OCI-LY1 (cell line): ENCODE results near the gene RASA3.

Source experiments
- H2AFZ ChIP-seq: fragments of 200-600 bp; sonication (generic), shearing (Covaris generic); 2 replicates; pipeline ENCODE4 v1.6.0; 2014; ENCODE audit warnings: antibody characterized with exemption, mild to moderate bottlenecking, low read length
- H3F3A ChIP-seq: fragments of 200-600 bp; sonication (generic), shearing (Covaris generic); 2 replicates; pipeline ENCODE4 v1.6.0; 2014; ENCODE audit warnings: mild to moderate bottlenecking, antibody characterized with exemption, low read length, moderate library complexity; ENCODE audit not compliant: insufficient read depth
- H3K27ac ChIP-seq: fragments of 200-600 bp; sonication (generic); 2 replicates; pipeline ENCODE4 v1.5.1; 2014; ENCODE audit warnings: low read length, mixed run types, mild to moderate bottlenecking, low read depth; ENCODE audit not compliant: poor library complexity, severe bottlenecking
- H3K27me3 ChIP-seq: fragments of 200-600 bp; sonication (generic); 2 replicates; pipeline ENCODE4 v1.6.0; 2014; ENCODE audit warnings: antibody characterized with exemption, mild to moderate bottlenecking, low read length, moderate library complexity; ENCODE audit not compliant: insufficient read depth
- H3K36me3 ChIP-seq: fragments of 200-600 bp; sonication (generic); 2 replicates; pipeline ENCODE4 v1.6.1; 2014; ENCODE audit warnings: mild to moderate bottlenecking, antibody characterized with exemption, low read length, moderate library complexity, mixed read lengths; ENCODE audit not compliant: insufficient read depth
- H3K4me1 ChIP-seq: fragments of 200-600 bp; sonication (generic); 2 replicates; pipeline ENCODE4 v1.5.1; 2014; ENCODE audit warnings: mild to moderate bottlenecking, low read length, moderate library complexity; ENCODE audit not compliant: insufficient read depth, severe bottlenecking
- H3K4me2 ChIP-seq: fragments of 200-600 bp; sonication (generic), shearing (Covaris generic); 2 replicates; pipeline ENCODE4 v1.6.1; 2014; ENCODE audit warnings: low read length
- H3K4me3 ChIP-seq: fragments of 200-600 bp; sonication (generic); 2 replicates; pipeline ENCODE4 v1.5.1; 2014; ENCODE audit warnings: low read length, low read depth, mild to moderate bottlenecking, mixed read lengths; ENCODE audit not compliant: poor library complexity, severe bottlenecking
- H3K79me2 ChIP-seq: fragments of 200-600 bp; shearing (Covaris generic); 2 replicates; pipeline ENCODE4 v1.6.1; 2016; ENCODE audit warnings: mixed run types, low read length, mixed read lengths; ENCODE audit not compliant: insufficient read depth
- H3K9ac ChIP-seq: fragments of 200-600 bp; sonication (generic), shearing (Covaris generic); 2 replicates; pipeline ENCODE4 v1.6.1; 2014; ENCODE audit warnings: mild to moderate bottlenecking, low read length, mixed read lengths
- H3K9me2 ChIP-seq: fragments of 200-600 bp; sonication (generic), shearing (Covaris generic); 2 replicates; pipeline ENCODE4 v1.6.1; 2014; ENCODE audit warnings: low read depth, mild to moderate bottlenecking, low read length, mixed read lengths
- H3K9me3 ChIP-seq: fragments of 200-600 bp; shearing (Covaris generic); 2 replicates; pipeline ENCODE4 v1.6.1; 2014; ENCODE audit warnings: low read length, mixed read lengths
- H4K20me1 ChIP-seq: fragments of 200-600 bp; sonication (generic), shearing (Covaris generic); 2 replicates; pipeline ENCODE4 v1.6.0; 2016; ENCODE audit warnings: mild to moderate bottlenecking, low read length; ENCODE audit not compliant: insufficient read depth
- CTCF ChIP-seq: fragments of 200-600 bp; sonication (generic), shearing (Covaris generic); IDR thresholded peaks from 2 replicates; pipeline ENCODE4 v1.5.1; 2017; ENCODE audit warnings: mild to moderate bottlenecking, antibody characterized with exemption, low read length, moderate library complexity, mixed read lengths
- EZH2 ChIP-seq: fragments of 200-600 bp; sonication (generic), shearing (Covaris generic); IDR thresholded peaks from 2 replicates; pipeline ENCODE4 v1.8.0; 2017; ENCODE audit warnings: borderline replicate concordance, mixed run types, mild to moderate bottlenecking, antibody characterized with exemption, low read length, moderate library complexity, mixed read lengths

Gene RASA3

GRCh38 chr13:114131583-114132418 lies 622 bp downstream of the RASA3 start:
- Histone ChIP-seq H3K9me2 (no peaks in the 10 kb centered on the region), H4K20me1 (no peaks in the 10 kb centered on the region), H3K4me2 (peak overlapping the region; percentile 88), H3K79me2 (no peaks in the 10 kb centered on the region), H3K9me3 (no peaks in the 10 kb centered on the region), H2AFZ (no peak overlapping the region), H3K4me1 (peaks cover 41% of the 10 kb centered on the region), H3F3A (peaks cover 8% of the 10 kb centered on the region; the same call in 1 of the 2 replicates), H3K27me3 (peaks cover 4% of the 10 kb centered on the region; the same call in 1 of the 2 replicates), H3K36me3 (no peaks in the 10 kb centered on the region), H3K27ac (no peak overlapping the region), H3K4me3 (peak overlapping the region; percentile 64), H3K9ac (peak overlapping the region; percentile 51)
- no peak for TF ChIP-seq CTCF
- TF ChIP-seq EZH2, result no peak

- H3K9me2 ChIP-seq, result no peaks in the 10 kb centered on the region
- H2AFZ ChIP-seq, result no peak overlapping the region
- no peaks in the 10 kb centered on the region for H3K79me2 ChIP-seq
- H3K27me3 ChIP-seq, result 0 out of 2 replicates have a peak, but pooled peaks cover 4% of the 10 kb centered on the region
- H4K20me1 ChIP-seq, result no peaks in the 10 kb centered on the region
- H3K4me2 ChIP-seq, result peak overlapping the region; percentile 88
- H3K36me3 ChIP-seq, result no peaks in the 10 kb centered on the region
- no peaks in the 10 kb centered on the region for H3K9me3 ChIP-seq
- H3F3A ChIP-seq, result peaks cover 8% of the 10 kb centered on the region; the same call in 1 of the 2 replicates
- no peak for TF ChIP-seq CTCF
- H3K27ac ChIP-seq, result peak overlapping the region; percentile 6
- H3K9ac ChIP-seq, result peak overlapping the region; percentile 51; the same call in 1 of the 2 replicates
- H3K4me1 ChIP-seq, result peaks cover 41% of the 10 kb centered on the region
- peak overlapping the region; percentile 64 for H3K4me3 ChIP-seq
Observed at GRCh38 chr13:114130837-114131582, 1.4 kb downstream of the RASA3 start.

- Histone ChIP-seq H3K4me3 (peak overlapping the region; percentile 64), H3K4me1 (peaks cover 41% of the 10 kb centered on the region), H4K20me1 (no peaks in the 10 kb centered on the region), H3K36me3 (no peaks in the 10 kb centered on the region), H3K27ac (peak overlapping the region; percentile 68), H3K9ac (peak overlapping the region; percentile 8; the same call in 1 of the 2 replicates), H3K79me2 (no peaks in the 10 kb centered on the region), H3K9me2 (no peaks in the 10 kb centered on the region), H2AFZ (no peak overlapping the region), H3K27me3 (0 out of 2 replicates have a peak, but pooled peaks cover 4% of the 10 kb centered on the region), H3K4me2 (peak overlapping the region; percentile 88), H3F3A (peaks cover 8% of the 10 kb centered on the region; the same call in 1 of the 2 replicates), H3K9me3 (no peaks in the 10 kb centered on the region)
- TF ChIP-seq CTCF (no peak), EZH2 (no peak)
Observed at GRCh38 chr13:114130131-114130836, 2.1 kb downstream of the RASA3 start.
